Transverse colon (tissue), 4 donors: Measurements from ENCODE around the gene TAS2R60. TPM values are rescaled to one million over a fixed set of nuclear protein-coding genes. Genes with fewer than 3 reads are reported as not detected.
"Not testable (repeated sequence)": the region's sequence is repeated elsewhere in the genome, so short reads cannot be mapped to it uniquely, and the experiment has no call there.

Source experiments
- DNase-seq: peaks from one replicate; pipeline ENCODE4 v3.0.0-alpha.2; 2019
- H3K27ac ChIP-seq, 4 donors: fragments of 200-600 bp; sonication (generic); 2 replicates each; pipeline ENCODE4 v1.5.1; 2016 to 2018; ENCODE audit warnings: inconsistent platforms in 4 of 4
- H3K27me3 ChIP-seq: fragments of 200-600 bp; sonication (generic); 2 replicates; pipeline ENCODE4 v1.5.1; 2017; ENCODE audit warnings: inconsistent platforms
- H3K36me3 ChIP-seq, 4 donors: fragments of 200-600 bp; sonication (generic); 2 replicates each; pipeline ENCODE4 v1.5.1; 2017 to 2019; ENCODE audit warnings: inconsistent platforms in 4 of 4
- H3K4me1 ChIP-seq, 4 donors: fragments of 200-600 bp; sonication (generic); 2 replicates each; pipeline ENCODE4 v1.5.1; 2017 to 2020; ENCODE audit warnings: inconsistent platforms in 4 of 4
- H3K4me3 ChIP-seq, 4 donors: fragments of 200-600 bp; sonication (generic); 1 replicate in 1 of 4; 2 replicates in 3 of 4; pipeline versions ENCODE4 v1.5.1 to v1.6.1; 2017 to 2019; ENCODE audit warnings: inconsistent platforms in 4 of 4
- H3K9me3 ChIP-seq, 2 donors: fragments of 200-600 bp; sonication (generic); 2 replicates each; pipeline ENCODE4 v1.5.1; 2017 to 2019; ENCODE audit warnings: inconsistent platforms in 2 of 2
- CTCF ChIP-seq, 5 experiments: fragments of 200-600 bp in 3 of 5; fragments of 450-650 bp in 2 of 5; sonication (generic) in 3 of 5; IDR thresholded peaks; 1 replicate in 2 of 5; 2 replicates in 3 of 5; pipeline ENCODE4 v1.5.1; 2016 to 2017; ENCODE audit warnings: antibody characterized with exemption in 5 of 5, inconsistent platforms in 3 of 5, mild to moderate bottlenecking in 2 of 5, moderate library complexity in 1 of 5
- EP300 ChIP-seq: sonication (generic); formaldehyde crosslinking; IDR thresholded peaks from one replicate; pipeline ENCODE4 v1.6.1; 2017; ENCODE audit warnings: antibody characterized with exemption, low read depth
- POLR2A ChIP-seq: fragments of 450-650 bp; IDR thresholded peaks from one replicate; pipeline ENCODE4 v1.6.1; 2016; ENCODE audit warnings: antibody characterized with exemption, mild to moderate bottlenecking, moderate library complexity
- POLR2AphosphoS5 ChIP-seq, 3 donors: sonication (generic); formaldehyde crosslinking; IDR thresholded peaks; one replicate each; pipeline ENCODE4 v1.6.1; 2016; ENCODE audit warnings: antibody characterized with exemption in 3 of 3
- WGBS, 2 donors: methylation state at CpG; one replicate each; pipeline ENCODE4 v1.1.5; 2018; ENCODE audit warnings: low coverage in 1 of 2; 5-methylcytosine and 5-hydroxymethylcytosine counted together
- in situ Hi-C, 4 donors: fragments of 200-750 bp; cut with MboI; loops; one replicate each; pipeline versions ENCODE4 v1.15.0 to v1.15.1; 2017; ENCODE audit warnings: low sequenced_read_pairs in 3 of 4, low pct_ligation_motif_present in 1 of 4, low pct_unique_long_range_greater_than_20kb in 1 of 4
- intact Hi-C: fragments of 100-400 bp; cut with DNase I; formaldehyde crosslinking; loops from one replicate; pipeline ENCODE4 v1.15.1; 2023; ENCODE audit warnings: low total_unique reads
- total RNA-seq, 4 donors: library from RNA; depleted of rRNA; stranded (reverse); fragments of >200 nt; gene quantifications; one replicate each; pipeline ENCODE4 v1.1.0, GENCODE V29; 2016

The TAS2R60 gene
- total RNA-seq, 4 donors from 2014 or later: not detected

- DNase-seq: no peak
- WGBS, 2 donors: 88% methylated on average over 8 of the region's 8 CpGs; no CpG with 5 or more reads in 1 of the 2 donors
- no peak for TF ChIP-seq CTCF (IDR thresholded peaks at IDR 0.05)
- no peak for TF ChIP-seq EP300
- no peak for TF ChIP-seq POLR2AphosphoS5 (IDR thresholded peaks at IDR 0.05)
- TF ChIP-seq POLR2A: no peak
- H3K4me1 ChIP-seq: peaks cover 10 to 35% (median 21%) of the 10 kb centered on the region in 4 donors
- no peaks in the 10 kb centered on the region for H3K27me3 ChIP-seq
- H3K4me3 ChIP-seq: no peak overlapping the region
- H3K36me3 ChIP-seq: no peaks in the 10 kb centered on the region
- in situ Hi-C loops: loop anchor here in 2 of 4 donors (10.0 kb wide), 3 partner anchors 62 to 168 kb away; partner anchors contain the start of genes CLCN1 (in 1 of the 2) and TAS2R41 (in 1 of the 2)
- no peaks in the 10 kb centered on the region for H3K9me3 ChIP-seq
- intact Hi-C loops: no loop called here
- H3K27ac ChIP-seq: no peak overlapping the region
Measured at GRCh38 chr7:143413123-143413522, 30.1 kb upstream of the TAS2R60 start.

GRCh38 chr7:143415209-143415608 lies 28.0 kb upstream of the TAS2R60 start:
- H3K27ac ChIP-seq, DNase-seq, H3K27me3 ChIP-seq, H3K4me3 ChIP-seq, H3K9me3 ChIP-seq, H3K36me3 ChIP-seq, intact Hi-C loops: not testable (repeated sequence)
- H3K4me1 ChIP-seq: peaks cover 0 to 17% (median 6%) of the 10 kb centered on the region in 4 donors
- WGBS, 2 donors: 87 to 92% methylated on average over 6 to 7 of the region's 7 CpGs
- in situ Hi-C loops: loop anchor here in 2 of 4 donors (10.0 kb wide), 3 partner anchors 60 to 170 kb away; partner anchors contain the start of genes CLCN1 (in 1 of the 2) and TAS2R41 (in 1 of the 2)

DNA sequence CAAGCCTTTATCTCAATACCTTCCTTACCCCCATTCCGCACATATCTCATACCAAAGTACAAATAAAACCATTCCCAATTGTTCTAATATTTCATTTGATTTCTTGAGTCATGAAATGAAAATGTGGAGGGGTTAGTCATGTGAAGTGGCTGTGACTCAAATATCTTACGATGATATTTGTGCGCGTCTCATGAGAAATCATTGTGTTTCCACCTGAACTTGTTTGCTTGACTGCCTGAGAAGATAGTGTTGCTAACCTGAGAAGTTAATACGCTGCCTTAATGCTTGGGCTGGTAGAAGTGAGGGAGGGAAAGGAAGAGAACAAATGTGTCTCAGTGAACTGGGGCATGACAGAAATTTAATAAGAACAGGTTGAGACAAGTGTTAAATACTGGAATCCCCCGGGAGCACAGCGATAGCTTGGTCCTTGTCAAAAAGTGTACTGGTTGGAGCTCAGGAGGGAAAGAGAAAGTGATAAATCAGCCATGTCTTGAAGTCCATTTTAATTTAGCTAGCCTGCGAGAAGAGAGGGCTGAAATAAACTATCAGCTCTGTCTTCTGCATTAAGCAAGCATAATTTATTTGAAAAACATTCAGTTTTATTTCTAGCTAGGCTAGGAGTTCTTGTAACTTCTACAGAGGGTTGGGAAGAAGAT lies 27.4 kb upstream of the TAS2R60 start:
- TF ChIP-seq POLR2AphosphoS5 (IDR thresholded peaks at IDR 0.05) (no peak), POLR2A (no peak), EP300 (no peak), CTCF (IDR thresholded peaks at IDR 0.05) (no peak)

DNA sequence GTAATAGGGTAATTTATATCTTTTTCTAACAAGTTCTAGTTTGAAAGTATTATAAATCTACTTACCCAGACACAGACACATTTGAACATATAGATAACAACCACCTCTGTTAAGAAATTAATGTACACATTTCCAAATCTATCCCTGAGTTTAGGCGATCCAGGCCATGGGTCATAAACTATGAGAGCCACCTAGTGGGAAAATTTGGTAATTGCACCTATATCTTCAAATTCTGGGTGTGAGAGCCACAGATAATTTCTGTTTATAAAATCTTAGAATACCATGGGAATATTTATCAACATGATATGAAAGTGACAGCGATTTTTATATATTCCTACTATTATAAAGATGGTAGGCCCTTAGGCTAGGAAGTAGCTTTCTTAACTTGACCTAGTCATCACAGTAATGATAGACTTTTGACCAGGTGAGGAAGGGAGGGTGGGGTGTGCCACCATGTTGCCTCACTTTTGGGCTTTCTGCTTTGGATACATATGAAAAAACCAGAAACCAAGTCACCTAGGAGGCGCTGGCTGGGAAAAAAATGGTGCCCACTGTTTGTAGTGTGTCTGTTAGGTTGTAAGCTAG lies 26.6 kb upstream of the TAS2R60 start:
- Histone ChIP-seq H3K27me3 (no peaks in the 10 kb centered on the region), H3K27ac (no peak overlapping the region), H3K4me3 (no peak overlapping the region), H3K36me3 (no peaks in the 10 kb centered on the region), H3K4me1 (peaks cover 0 to 7% (median 0%) of the 10 kb centered on the region in 4 donors), H3K9me3 (no peaks in the 10 kb centered on the region)
- DNase-seq: no peak
- 0 to 4% methylated on average over 2 to 3 of the region's 3 CpGs for WGBS, 2 donors
- TF ChIP-seq CTCF (IDR thresholded peaks at IDR 0.05) (peak; percentile 74 to 79 (median 77)), EP300 (no peak)
- in situ Hi-C loops (loop anchor here in 2 of 4 donors (10.0 kb wide), 3 partner anchors 58 to 172 kb away; partner anchors contain the start of genes CLCN1 (in 1 of the 2) and TAS2R41 (in 1 of the 2)), intact Hi-C loops (loop anchor here (2.0 kb wide), 1 partner anchor 176 kb away; no protein-coding TSS in a partner anchor)

More for the DNA sequence above, 27.4 kb upstream of the TAS2R60 start:
- no peak overlapping the region for H3K27ac ChIP-seq
- H3K36me3 ChIP-seq: no peaks in the 10 kb centered on the region
- 83 to 89% methylated on average over 8 of the region's 8 CpGs for WGBS, 2 donors
- intact Hi-C loops: loop anchor here (2.0 kb wide), 1 partner anchor 175 kb away; no protein-coding TSS in a partner anchor
- H3K9me3 ChIP-seq: no peaks in the 10 kb centered on the region
- peaks cover 0 to 12% (median 2%) of the 10 kb centered on the region in 4 donors for H3K4me1 ChIP-seq
- no peaks in the 10 kb centered on the region for H3K27me3 ChIP-seq
- in situ Hi-C loops: loop anchor here in 2 of 4 donors (10.0 kb wide), 3 partner anchors 59 to 171 kb away; partner anchors contain the start of genes CLCN1 (in 1 of the 2) and TAS2R41 (in 1 of the 2)
- no peak for DNase-seq
- no peak overlapping the region for H3K4me3 ChIP-seq
